HepG2 (cell line): ENCODE data around the gene PDE4D.

Experiments used
- ATF3 ChIP-seq: sonication (generic); formaldehyde crosslinking; IDR thresholded peaks from 2 replicates; pipeline ENCODE4 v1.4.0; 2020; ENCODE audit warnings: missing genetic modification reagents
- CC2D1A ChIP-seq: sonication (generic); formaldehyde crosslinking; IDR thresholded peaks from 2 replicates; pipeline ENCODE4 v1.8.1; 2023; ENCODE audit warnings: mild to moderate bottlenecking, missing genetic modification reagents
- CEBPB ChIP-seq: IDR thresholded peaks from 2 replicates; pipeline ENCODE4 v1.6.1; 2011; ENCODE audit warnings: low read depth, low read length, improper control_type of control experiment, borderline replicate concordance
- DBP ChIP-seq: sonication (generic); formaldehyde crosslinking; IDR thresholded peaks from 2 replicates; pipeline ENCODE4 v1.4.0; 2020; ENCODE audit warnings: missing genetic modification reagents; ENCODE audit errors: not compliant biosample characterization
- EZH2 ChIP-seq: conservative IDR thresholded peaks from 2 replicates; pipeline ENCODE4 v1.6.1; 2012; ENCODE audit warnings: mild to moderate bottlenecking, low read depth, low read length, moderate library complexity
- MYC ChIP-seq: sonication (generic); formaldehyde crosslinking; IDR thresholded peaks from 2 replicates; pipeline ENCODE4 v1.9.0; 2021; ENCODE audit warnings: missing genetic modification reagents, borderline replicate concordance
- NR2F6 ChIP-seq, 2 experiments: IDR thresholded peaks; 2 replicates each; pipeline ENCODE4 v1.6.1; 2016; ENCODE audit warnings: antibody characterized with exemption in 1 of 2, mild to moderate bottlenecking in 1 of 2
- POLR2AphosphoS5 ChIP-seq: IDR thresholded peaks from 2 replicates; pipeline ENCODE4 v1.6.1; 2012; ENCODE audit warnings: low read depth, low read length
- TBP ChIP-seq: sonication (generic); formaldehyde crosslinking; IDR thresholded peaks from 2 replicates; pipeline ENCODE4 v1.5.0; 2020; ENCODE audit warnings: missing genetic modification reagents
- TEAD2 ChIP-seq: sonication (generic); formaldehyde crosslinking; IDR thresholded peaks from 2 replicates; pipeline ENCODE4 v1.9.0; 2021; ENCODE audit warnings: missing genetic modification reagents
- ZBTB43 ChIP-seq: sonication (generic); formaldehyde crosslinking; conservative IDR thresholded peaks from 2 replicates; pipeline ENCODE4 v1.4.0; 2020; ENCODE audit warnings: missing genetic modification reagents
- ZNF331 ChIP-seq: sonication (generic); formaldehyde crosslinking; IDR thresholded peaks from 2 replicates; pipeline ENCODE4 v1.4.0; 2020; ENCODE audit warnings: missing genetic modification reagents
- ZNF841 ChIP-seq: sonication (generic); formaldehyde crosslinking; IDR thresholded peaks from 2 replicates; pipeline ENCODE4 v1.8.1; 2023; ENCODE audit warnings: missing genetic modification reagents, borderline replicate concordance
- TF ChIP-seq, protein P1 (sequence below): sonication (generic); formaldehyde crosslinking; IDR thresholded peaks from 2 replicates; pipeline ENCODE4 v1.4.0; 2020; ENCODE audit warnings: missing genetic modification reagents

DNA sequence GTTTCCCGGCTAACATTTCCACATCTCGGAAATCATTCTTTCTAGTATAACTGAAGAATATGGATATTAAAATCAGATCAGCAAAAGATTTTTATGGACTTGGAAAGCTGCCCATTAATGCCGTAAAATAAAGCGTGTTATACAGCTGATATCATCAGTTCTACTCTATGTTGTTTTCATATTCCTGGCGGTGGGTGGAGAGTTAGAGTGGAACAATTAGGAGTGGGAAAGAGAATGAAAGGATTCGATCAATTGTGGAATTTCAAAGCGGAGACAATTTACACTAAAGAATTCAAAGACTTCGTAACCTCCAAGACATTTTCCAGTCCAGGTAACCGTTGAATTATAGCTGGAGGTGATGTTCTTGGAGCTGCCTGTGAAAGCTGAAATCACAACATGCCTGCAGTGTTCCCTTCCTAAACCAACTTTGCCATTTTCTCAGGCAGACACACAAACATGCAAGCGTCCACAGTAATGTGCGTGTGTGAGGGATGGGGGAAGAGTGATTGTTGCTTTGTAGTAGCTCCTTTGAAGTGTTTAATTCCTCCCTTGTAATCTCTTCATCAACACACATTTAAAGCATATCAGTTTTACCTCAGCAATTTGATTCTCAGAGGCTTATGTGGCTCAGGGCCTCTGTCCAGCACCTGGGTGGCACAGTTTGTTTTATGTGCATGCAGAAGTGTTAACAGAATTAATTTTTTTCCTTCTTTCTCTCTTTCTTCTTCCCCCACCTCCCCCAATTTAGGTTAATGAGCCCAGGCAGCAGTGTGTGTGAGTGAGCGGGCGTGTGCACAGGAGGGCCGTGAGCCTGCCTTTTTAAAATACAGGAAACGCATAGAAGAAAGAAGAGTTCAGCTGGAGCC, 766.6 kb downstream of the PDE4D start:
- TF ChIP-seq DBP (CRISPR knock-in tag) (no peak), MYC (CRISPR knock-in tag) (no peak), ZBTB43 (CRISPR knock-in tag) (no peak), TEAD2 (no peak), CC2D1A (CRISPR knock-in tag) (no peak), POLR2AphosphoS5 (no peak), CEBPB (no peak), EZH2 (no peak), ZNF331 (no peak), NR2F6 (IDR thresholded peaks at IDR 0.05) (no peak), NR2F6 (CRISPR knock-in tag; IDR thresholded peaks at IDR 0.05) (no peak), TBP (CRISPR knock-in tag) (no peak), ATF3 (CRISPR knock-in tag) (no peak), ZNF841 (CRISPR knock-in tag) (no peak)
- TF ChIP-seq, protein P1, sequence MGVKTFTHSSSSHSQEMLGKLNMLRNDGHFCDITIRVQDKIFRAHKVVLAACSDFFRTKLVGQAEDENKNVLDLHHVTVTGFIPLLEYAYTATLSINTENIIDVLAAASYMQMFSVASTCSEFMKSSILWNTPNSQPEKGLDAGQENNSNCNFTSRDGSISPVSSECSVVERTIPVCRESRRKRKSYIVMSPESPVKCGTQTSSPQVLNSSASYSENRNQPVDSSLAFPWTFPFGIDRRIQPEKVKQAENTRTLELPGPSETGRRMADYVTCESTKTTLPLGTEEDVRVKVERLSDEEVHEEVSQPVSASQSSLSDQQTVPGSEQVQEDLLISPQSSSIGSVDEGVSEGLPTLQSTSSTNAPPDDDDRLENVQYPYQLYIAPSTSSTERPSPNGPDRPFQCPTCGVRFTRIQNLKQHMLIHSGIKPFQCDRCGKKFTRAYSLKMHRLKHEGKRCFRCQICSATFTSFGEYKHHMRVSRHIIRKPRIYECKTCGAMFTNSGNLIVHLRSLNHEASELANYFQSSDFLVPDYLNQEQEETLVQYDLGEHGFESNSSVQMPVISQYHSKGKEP, result no peak
